Fibroblast of peridontal ligament (primary cell): Measurements from ENCODE around the gene TBC1D5.
A peak's percentile ranks its signal among the peaks of the same experiment; 100 is the strongest.

ENCODE experiments used
- DNase-seq: peaks from one replicate; pipeline ENCODE4 v3.0.0-alpha.2; 2010; ENCODE audit errors: extremely low read depth

Gene TBC1D5

DNA sequence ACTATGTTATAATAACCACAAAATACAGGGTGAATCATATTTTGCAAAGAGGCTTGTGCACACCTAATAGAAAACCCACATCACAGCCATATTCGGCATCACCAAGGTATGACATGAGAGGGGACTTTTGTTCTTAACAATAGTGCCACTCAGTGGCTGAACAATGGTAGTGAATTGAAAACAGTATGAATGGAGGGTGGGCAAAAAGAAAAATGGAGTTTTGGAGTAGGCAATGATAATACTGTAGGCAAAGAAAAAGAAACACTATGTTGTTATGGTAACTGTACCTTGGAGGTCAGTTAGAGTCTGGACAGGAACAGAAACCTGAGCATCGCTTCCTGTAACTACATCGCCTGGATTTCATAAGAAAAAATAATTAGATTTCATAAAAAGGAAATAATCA is 509.0 kb downstream of the TBC1D5 start:
- DNase-seq, result peak; percentile 64

DNA sequence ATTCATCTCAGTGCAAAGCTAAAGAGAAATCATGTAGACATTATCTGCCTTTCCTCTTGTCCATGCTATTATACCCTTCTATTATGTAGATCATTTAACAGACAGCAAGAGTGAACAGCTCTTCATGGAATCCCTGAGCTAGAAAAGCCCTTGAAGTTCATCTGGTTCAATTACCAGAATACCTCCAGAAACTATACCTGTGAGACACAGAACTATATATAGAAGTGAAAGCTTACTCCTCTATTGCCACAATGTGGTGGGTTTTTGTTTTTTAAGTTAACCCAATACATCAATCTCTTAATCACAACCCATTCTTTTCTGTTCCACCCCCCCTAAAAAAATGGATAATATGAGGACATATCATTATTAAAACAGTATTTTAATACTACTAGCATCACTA is 510.0 kb downstream of the TBC1D5 start:
- no peak for DNase-seq

DNA sequence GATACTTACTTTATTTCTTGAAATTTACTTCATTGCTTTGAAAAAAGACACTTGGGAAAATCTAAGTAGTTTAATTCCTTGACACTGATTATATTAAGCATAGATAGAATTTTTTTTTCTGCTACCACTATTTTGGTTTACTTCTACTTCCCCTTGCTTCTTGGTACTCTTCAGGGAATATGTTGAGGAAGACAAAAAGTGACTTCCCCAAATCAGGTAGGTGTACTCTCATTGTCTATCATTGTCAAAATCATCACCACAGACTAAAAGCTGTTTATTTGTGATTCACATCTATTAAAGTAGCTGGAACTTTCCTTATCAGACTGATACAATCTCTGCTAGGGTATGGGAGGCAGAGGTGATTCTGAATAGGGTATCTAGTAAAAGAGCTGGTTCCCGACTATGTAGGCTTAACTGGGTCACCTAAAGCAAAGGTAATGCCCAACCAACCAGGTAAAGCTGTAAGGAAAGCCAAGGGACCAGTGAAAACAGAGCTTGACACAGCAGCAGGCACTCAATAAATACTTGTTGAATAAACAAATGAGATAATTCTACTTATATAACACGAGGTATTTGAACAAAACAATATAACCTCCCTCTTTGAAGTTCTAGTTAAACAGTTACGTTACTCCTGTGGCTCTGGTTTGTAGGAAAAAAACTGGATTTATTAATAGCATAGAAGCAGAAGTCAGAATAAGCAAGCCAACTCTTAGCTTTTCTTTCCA is 510.7 kb downstream of the TBC1D5 start:
- no peak for DNase-seq

DNA sequence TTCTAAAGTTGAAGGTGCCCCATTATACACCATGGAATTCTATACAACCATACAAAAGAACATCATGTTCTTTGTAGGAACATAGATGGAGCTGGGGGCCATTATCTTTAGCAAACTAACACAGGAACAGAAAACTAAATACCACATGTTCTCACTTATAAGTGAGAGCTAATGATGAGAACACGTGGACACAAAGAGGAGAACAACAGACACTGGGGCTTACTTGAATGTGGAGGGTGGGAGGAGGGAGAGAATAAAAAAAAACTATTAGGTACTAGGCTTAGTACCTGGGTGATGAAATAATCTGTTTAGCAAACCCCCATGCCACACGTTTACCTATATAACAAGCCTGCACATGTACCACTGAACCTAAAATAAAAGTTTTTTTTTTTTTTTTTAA is 515.0 kb downstream of the TBC1D5 start:
- no peak for DNase-seq

DNA sequence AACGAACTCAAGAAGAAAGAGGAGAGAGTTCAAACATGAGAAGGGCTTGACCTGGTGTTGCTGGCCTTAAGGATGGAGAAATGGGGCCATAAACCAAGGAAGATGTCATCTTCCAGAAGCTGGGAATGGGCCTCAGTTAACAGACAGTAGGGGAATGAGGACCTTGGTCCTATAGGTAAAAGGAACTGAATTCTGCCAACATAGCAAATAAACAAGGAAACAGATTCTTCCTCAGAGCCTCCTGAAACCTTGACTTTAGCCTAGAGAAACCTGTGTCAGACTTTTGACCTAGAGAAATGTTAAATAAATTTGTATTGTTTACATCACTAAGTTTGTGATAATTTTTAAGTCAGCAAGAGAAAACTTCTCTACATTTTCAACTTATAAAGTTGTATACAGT is 520.9 kb downstream of the TBC1D5 start:
- no peak for DNase-seq

DNA sequence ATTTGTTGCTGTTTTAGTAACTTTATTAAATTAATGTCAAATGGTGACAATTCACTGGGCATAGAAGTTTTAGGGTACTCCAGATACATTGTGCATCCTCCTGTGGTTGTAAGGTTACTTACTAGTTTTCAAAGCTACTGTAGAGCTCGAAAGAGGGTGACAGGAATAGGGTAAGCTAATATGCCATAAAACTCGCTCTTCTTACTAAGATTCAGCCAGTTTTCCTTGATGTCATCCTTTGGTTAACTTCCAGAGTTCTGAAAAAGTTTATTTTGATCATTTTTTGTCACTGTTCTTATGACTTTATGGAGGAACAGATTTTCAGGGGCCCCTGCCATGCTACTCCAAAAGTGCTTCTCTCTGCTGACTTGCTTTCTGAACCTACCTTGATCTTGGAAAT is 522.8 kb downstream of the TBC1D5 start:
- no peak for DNase-seq

DNA sequence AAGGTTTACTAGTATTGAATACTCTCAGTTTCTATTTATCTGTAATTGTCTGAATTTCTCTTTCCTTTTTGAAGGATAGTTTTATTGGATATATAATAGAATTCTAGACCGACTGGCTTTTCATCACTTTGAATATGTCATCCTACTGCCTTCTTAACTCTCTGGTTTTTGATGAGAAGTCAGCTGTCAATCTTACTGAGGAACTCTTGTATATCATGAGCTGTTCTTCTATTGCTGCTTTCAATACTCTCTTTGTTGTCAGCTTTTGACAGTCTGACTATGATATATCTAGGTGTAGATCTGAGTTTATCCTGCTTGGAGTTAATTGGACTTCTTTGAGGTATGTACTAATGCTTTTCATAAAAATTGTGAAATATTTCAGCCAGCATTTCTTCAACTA is 523.8 kb downstream of the TBC1D5 start:
- no peak for DNase-seq

DNA sequence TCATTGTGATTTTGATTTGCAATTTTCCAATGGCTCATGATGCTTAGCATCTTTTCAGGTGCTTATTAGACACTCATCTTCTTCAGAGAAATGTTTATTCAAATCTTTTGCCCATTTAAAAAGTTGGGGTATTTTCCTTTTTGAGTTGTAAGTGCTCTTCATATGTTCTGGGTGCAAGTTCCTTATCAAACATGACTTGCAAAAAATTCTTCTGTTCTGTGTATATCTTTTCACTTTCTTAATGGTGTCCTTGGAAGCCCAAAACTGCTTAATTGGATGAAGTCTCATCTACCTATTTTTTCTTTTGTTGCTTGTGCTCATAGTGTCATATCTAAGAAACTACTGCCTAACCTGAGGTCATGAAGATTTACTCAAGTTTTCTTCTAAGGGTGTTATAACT is 524.8 kb downstream of the TBC1D5 start:
- no peak for DNase-seq

DNA sequence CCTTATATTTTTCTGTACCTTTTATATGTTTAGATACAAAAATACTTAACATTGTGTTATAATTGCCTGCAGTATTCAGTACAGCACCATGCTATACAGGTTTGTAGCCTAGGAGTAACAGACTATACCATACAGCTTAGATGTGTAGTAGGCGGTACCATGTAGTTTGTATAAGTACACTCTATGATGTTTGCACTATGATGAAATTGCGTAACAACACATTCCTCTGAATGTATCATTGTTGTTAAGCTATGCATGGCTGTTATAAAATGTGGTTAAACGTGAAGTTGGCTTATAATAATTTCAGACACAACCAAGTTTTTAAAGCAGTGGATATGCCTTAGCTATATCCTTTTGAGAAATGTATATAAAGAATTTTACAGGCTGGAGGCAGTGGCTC is 529.3 kb downstream of the TBC1D5 start:
- DNase-seq, result peak; percentile 29

DNA sequence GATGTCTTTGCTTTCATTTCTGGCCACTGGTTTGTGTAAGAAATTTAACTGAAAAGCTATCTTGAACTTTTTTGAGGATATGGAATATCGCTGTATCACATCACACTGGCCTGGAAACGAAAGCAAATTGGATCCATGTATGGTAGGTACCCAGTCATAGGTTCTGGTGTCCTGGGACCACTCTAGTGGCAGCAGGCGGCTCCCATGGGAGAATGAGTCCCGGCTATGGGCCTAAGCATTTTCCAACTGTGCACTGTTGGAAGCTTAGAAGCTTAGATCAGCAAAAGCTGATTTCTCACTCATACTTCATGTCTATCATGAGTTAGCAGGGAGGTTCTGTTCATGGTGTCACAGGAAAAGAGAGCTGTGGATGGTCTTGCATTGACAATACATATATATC is 534.5 kb downstream of the TBC1D5 start:
- no peak for DNase-seq

DNA sequence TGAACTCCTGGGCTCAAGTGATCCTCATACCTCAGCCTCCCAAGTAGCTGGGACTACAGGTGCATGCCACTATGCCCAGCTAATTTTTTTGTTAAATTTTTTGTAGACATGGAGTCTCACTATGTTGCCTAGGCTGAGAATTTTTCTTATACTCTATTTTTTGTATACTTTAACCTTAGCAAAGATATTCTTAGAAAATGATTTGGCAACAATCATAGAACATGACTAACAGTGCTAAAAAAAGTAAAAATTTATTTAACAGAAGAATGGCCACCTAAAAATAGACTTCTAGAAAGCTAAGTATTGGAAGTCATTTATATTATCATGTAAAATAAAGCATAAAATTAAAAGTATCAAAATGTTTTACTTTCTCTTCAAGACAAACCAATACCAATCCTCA is 535.4 kb downstream of the TBC1D5 start:
- DNase-seq, result peak; percentile 55

DNA sequence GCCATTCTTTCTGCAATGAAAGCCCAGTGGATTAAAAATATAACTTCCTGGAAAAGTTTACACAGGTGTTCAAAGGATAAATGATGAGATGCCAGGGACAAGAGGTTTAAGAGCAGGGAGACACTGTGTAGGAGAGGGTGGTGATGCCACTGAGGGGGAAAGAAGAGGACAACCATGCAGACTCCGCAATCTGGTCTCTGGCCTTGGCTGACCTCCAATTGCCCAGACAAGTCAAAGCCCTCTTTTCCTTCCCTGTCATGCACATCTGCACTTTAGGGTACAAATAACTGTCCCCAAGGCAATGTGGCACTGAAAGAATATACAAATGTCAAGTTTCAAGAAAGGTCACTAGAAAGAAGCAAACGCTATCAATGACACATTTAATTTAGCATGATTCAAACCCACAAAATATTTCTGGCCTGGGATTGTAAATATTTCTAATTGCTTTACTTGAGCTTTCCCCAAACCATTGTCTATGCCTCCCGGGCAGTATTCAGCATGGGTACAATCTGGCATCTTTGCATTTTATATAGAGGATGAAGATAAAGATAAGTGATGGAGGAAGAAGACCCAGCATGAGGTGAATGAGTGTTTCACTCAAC is 538.3 kb downstream of the TBC1D5 start:
- DNase-seq, result peak; percentile 34

DNA sequence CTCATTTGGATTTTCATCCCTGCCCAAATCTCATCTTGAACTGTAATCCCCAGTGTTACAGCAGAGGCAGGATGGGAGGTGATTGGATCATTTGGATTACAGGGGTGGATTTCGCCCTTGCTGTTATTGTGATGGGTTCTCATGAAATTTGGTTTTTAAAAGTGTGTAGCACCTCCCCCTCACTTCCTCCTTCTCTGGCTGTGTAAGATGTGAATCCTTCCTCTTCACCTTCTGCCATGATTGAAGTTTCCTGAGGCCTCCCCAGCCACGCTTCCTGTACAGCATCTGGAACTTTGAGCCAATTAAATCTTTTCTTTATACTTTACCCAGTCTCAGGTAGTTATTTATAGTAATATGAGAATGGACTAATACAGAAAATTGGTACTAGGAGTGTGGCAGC is 540.9 kb downstream of the TBC1D5 start:
- no peak for DNase-seq

DNA sequence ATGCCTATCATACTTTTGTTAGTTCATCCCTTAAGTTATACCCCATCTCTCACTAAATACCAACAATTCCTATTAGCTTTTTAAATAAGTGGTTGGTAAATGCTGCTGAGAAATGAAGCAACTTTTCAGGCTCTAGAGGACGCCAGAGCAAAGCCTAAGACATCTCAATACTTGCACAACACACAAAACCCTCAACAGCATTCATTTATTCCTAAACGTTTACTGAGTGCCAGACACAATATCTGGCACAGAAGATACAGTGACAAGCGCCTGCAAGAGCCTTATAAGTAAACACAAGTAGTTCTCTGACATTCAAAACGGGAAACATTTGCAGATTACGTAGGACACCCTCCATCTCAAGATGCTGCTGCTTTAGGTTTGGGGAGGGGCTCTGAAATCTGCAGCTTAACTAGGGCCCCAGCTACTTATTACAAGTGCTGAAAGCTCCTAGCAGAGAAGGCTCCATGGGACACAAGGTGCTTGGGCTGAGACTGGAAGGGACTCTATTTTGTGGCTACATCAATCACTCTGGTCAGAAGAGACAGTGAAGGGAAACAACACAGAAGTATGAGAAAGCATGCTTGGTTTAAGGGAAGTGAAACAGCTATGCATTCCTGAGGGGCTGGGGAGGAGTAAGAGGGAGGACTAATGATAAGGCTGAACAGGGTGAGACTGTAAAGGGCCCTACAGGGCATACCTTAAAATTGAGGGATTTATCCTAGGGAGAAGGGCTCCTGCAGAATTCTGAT is 546.4 kb downstream of the TBC1D5 start:
- peak; percentile 61 for DNase-seq

DNA sequence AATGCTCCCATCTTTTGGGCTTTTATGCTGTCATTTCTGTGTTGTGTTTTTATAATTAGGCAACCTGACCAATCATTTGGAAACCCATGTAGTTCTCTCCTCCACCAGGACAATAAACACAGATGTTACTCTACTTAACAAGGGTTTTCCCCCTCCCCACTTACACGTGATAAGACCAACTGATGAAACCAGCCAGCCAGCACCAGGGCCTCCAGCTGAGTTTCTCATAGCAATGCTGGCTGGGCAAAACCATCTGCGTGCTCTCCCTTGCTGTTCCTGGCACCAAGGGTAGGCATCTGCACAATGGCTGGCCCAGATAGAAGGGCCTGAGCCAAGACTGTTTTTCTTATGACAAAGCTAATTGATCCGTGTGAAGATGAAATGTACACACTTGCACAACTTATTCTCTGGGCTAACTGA is 547.2 kb downstream of the TBC1D5 start:
- DNase-seq, result peak; percentile 81

DNA sequence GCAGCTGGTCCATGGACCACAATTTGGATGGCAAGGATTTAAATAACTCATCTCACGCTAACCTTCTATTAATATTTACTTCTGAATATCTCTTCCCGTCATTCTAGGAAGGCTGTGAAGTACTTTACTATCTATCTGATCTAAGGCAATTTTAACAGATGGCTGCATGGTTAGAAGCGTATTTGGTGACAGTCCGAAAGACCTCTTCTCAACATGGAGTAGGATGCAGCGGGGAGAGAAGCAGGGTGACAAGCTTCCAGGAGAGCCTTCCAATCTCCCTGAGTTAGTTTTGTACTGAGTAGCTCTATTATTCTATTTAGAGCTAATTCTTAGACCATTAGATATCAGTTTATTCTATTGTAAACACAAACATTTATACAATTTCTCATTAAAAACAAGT is 548.3 kb downstream of the TBC1D5 start:
- no peak for DNase-seq

DNA sequence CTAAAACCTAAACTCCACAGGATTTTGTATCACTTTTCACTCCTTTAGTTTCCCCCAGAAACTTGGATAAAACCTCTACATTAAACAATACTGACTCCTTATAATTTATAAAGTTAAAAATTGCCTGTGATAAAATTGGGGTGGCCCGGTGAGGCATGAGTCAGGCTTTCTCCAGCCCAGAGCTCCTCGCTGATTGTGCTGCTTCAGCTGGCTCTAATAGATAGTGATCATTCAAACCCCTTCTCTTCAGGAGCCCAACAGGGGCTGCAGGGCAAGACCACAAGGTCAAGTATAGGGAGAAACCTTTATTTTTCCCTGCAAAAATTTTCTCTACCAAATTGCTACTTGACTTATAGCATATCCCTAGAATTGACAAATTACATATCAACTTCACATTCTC is 549.4 kb downstream of the TBC1D5 start:
- DNase-seq, result no peak

DNA sequence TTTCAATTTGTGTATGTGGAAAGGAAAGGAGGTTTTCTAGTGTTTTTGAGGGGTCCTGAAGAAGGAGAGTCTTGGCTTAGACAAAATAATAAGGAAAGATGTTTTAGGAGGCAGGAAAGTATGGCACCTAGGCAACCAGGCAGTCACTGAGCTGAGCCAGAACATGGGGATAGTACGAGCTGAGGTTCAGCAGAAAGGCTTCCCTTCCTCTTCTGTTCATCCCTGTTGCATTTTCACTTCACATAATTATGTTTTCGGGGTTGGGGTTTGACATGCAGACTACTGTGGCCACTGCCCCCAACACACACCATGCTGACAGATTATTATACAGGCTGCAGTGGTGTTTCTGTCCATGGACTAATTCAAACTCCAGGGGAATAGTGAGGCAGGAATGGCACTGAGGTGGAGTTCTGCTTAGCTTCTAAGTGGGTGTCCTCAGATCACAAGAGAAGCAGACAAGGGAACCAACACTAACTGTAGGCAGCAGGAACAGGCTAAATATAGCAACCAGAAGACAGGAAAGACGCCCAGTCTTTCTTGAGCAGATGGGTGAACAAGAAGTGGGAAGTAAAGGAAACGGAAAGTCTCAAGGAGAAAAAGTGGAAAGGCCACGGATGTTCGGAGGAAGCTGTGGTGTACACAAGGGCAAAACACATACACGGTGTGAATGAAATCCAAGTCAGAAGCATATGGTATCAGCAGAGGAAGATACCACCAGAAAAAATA is 551.9 kb downstream of the TBC1D5 start:
- no peak for DNase-seq

DNA sequence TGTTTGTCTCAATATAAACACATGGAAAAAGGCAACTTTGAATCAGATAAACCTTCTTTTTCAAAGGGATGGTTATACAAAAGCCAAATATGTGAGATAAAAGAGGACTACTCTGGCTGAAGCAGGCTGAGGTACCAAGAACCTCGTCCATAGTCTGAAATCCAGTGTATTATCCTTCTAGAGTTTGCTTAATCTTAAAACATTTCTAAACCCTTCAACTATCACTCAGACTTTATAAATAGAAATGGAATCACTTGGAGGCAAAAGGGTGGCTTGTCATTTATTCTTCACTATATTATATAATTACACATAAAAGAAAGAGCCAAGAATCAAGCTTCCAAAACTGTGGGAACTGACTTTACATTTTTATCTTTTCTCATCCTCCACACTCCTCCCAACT is 554.1 kb downstream of the TBC1D5 start:
- DNase-seq, result no peak

DNA sequence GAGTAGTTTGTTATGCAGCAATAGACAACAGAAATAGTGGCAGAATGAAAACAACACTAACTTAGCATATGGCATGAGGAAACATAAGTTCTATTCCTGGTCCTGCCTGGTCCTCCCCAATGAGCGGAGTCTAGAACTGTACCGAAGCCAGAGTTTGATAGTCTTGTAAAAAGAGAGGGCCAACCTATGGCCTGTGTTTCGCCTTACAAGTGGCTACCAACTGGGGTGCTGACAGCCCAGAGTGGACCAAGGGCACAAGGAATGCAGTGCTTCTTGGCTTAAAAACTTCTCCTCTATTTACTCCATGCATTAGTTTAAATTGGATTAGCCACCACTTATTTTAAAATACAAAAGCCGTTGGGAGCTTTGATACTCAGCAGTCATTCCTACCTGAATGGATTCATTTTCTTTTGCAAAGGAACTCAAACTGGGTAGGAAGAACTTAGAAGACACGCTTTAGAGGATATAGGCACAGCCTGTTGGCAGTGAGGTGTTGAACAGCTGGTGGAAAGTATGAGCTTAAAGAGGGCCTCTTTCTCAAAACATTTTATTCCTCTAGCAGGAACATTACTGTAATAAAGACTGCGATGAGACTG is 554.7 kb downstream of the TBC1D5 start:
- DNase-seq, result no peak

DNA sequence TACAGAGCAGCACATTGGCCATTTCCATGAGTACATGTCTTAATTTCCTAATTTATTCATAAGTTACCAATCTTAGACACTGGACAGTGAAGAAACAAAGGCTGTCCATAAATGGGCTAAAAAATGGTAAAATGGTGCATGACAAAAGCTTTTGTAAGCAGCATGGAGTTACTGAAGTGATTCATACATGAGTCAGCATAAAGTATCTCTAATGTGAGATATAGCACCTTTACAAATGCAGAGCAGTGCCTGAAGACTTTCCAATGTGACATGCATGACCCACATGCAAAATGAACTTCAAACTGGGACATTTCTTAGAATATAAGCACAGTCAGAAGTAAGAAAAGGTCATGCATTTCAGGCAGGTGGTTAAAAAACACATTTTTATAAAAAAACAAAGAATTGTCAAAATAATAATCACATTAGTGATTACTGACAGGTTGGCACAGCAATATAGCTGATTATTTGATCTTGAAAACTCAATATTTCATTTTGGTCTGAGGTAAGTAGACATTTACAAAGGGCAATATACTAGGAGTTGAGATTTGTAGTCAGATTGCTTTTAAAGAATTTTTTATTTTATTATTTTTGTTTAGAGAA is 558.4 kb downstream of the TBC1D5 start:
- peak; percentile 32 for DNase-seq

DNA sequence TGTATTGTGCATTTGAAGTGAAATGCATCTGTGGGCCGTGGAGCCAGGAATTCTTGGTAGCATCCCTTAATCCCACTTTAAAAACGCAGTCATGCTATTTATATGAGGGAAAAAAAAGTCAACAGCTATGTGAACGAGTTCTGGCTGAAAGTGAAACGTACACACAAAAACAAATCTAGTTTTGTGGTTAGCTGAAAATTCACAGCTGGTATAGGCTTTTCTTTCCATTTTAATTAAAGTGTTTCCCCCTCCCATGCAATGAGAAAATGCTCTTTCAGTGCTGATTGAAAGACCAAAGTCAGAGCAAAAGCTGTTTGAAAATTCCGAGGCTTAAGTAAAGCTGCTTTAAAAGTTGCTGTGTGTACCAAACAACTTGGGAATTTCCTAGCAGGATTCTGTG is 560.3 kb downstream of the TBC1D5 start:
- peak; percentile 6 for DNase-seq
